ENCODE data around the gene BLM. TPM values are rescaled to one million over a fixed set of nuclear protein-coding genes. Genes with fewer than 3 reads are reported as not detected.
"Not testable (repeated sequence)": the region's sequence is repeated elsewhere in the genome, so short reads cannot be mapped to it uniquely, and the experiment has no call there.

Gene BLM
- total and polyA plus RNA-seq, 2 of the 13 experiments (the other 11 are each of a cell fraction or from before 2014, with no cell fraction given): 5.1 to 11.8 TPM

DNA sequence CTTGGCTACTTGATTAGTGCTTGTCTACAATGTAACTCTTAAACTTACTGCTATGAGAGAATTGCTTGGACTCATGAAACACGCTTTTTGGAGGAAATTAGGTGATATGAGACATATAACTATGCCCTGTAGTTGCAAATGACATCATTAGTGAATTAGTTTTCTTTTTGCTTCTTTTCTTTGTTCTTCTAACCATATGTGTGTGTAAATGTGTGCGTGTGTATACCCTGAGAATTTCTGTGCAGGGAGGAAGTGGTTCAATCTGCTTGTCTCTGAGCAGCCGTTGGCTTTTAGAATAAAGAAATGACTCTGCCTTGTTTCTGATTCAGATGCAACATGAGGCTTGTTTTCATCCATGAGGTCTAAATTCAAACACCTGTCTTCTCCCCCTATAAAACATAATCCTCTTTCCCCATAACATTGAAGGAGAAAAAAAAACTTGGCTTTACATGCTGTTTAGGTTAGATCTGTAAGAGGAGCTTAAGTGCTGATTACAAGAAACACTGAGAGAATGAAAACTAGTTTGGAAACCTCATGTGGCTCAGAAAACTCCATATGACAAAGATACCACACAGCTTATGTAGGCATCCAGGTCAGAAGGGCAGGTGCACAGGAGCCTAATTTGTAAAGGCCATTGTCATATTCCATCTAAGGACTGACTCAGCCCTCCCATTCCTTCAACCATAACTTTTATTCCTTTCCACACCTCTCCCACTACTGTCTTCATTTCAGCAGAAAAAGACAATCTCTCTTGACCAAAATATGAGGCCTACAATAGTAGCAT, 30.5 kb upstream of the BLM start (continued):
- TF ChIP-seq ZNF670 (CRISPR knock-in tag; IDR thresholded peaks at IDR 0.05; ENCODE audit: borderline replicate concordance): no peak
- no peak for TF ChIP-seq MBNL3 (CRISPR knock-in tag; conservative IDR thresholded peaks at IDR 0.05)
- TF ChIP-seq NFYB (CRISPR knock-in tag; IDR thresholded peaks at IDR 0.05): no peak

- in situ Hi-C loops (cut with HindIII; ENCODE audit: extremely low pct_ligation_motif_present, low pct_unique_long_range_greater_than_20kb); H3K27ac ChIP-seq (ENCODE audit: extremely low read length, insufficient read depth, low read length); H3K27me3 ChIP-seq (ENCODE audit: control insufficient read depth in 1 of 2, insufficient read depth in 2 of 2, low read length in 2 of 2); H3K36me3 ChIP-seq (replicated peaks in 1 of 2; ENCODE audit: control insufficient read depth in 1 of 2, insufficient read depth in 2 of 2, low read length in 2 of 2); H3K9ac ChIP-seq (ENCODE audit: insufficient read depth, low read depth, low read length); H3K4me1 ChIP-seq (ENCODE audit: insufficient read depth, low read length); H2AFZ ChIP-seq (ENCODE audit: low read length); FAIRE-seq; CTCF ChIA-PET (ENCODE audit: low intra/inter-chr PET ratio, low total read pairs); H3K4me3 ChIP-seq (replicated peaks in 1 of 3; ENCODE audit: insufficient read depth in 1 of 3, low read depth in 2 of 3, low read length in 3 of 3); H3K79me2 ChIP-seq (ENCODE audit: insufficient read depth, low read length); DNase-seq (ENCODE audit: low spot score); POLR2A ChIA-PET; ATAC-seq; intact Hi-C loops (cut with micrococcal nuclease; ENCODE audit: unreplicated experiment); BruUV-seq (replicated peaks); H4K20me1 ChIP-seq (ENCODE audit: insufficient read depth, low read length); H3K9me3 ChIP-seq (ENCODE audit: low read length); H3K4me2 ChIP-seq (ENCODE audit: low read depth, low read length): not testable (repeated sequence)
- 81% methylated on average over 6 of the region's 6 CpGs for WGBS (ENCODE audit: low lambda C conversion rate)
Observed at GRCh38 chr15:90689326-90689961, 27.7 kb upstream of the BLM start.

DNA sequence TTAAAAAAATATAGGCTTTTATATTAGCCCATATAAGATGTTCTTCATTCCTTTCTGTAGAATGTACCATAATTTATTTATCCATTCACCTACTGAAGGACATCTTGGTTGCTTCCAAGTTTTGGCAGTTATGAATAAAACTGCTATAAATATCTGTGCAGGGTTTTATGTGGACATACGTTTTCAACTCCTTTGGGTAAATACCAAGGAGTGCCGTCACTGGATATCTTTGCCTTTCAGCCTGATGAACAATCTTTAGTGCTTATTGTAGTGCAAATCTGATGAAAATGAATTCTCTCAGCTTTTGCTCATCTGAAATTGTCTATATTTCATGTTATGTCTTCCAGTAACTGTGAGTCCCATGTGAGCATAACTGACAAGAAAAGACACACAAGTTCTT, 26.6 kb upstream of the BLM start:
- intact Hi-C loops (cut with micrococcal nuclease; ENCODE audit: unreplicated experiment) (no loop called here), in situ Hi-C loops (cut with HindIII; ENCODE audit: extremely low pct_ligation_motif_present, low pct_unique_long_range_greater_than_20kb) (loop anchor here (5.0 kb wide), 1 partner anchor 43 kb away; no protein-coding TSS in a partner anchor)
- H4K20me1 ChIP-seq (ENCODE audit: insufficient read depth, low read length): no peaks in the 10 kb centered on the region
- no peak overlapping the region for H3K4me3 ChIP-seq (replicated peaks in 1 of 3; ENCODE audit: insufficient read depth in 1 of 3, low read depth in 2 of 3, low read length in 3 of 3)
- BruUV-seq (replicated peaks): no TSS peak
- no peaks in the 10 kb centered on the region for H3K36me3 ChIP-seq (replicated peaks in 1 of 2; ENCODE audit: control insufficient read depth in 1 of 2, insufficient read depth in 2 of 2, low read length in 2 of 2)
- no peak overlapping the region for H2AFZ ChIP-seq (ENCODE audit: low read length)
- H3K9ac ChIP-seq (ENCODE audit: insufficient read depth, low read depth, low read length): no peak overlapping the region
- H3K9me3 ChIP-seq (ENCODE audit: low read length): no peaks in the 10 kb centered on the region
- H3K27ac ChIP-seq (ENCODE audit: extremely low read length, insufficient read depth, low read length): no peak overlapping the region
- H3K4me2 ChIP-seq (ENCODE audit: low read depth, low read length): no peak overlapping the region
- H3K79me2 ChIP-seq (ENCODE audit: insufficient read depth, low read length): no peaks in the 10 kb centered on the region
- ATAC-seq (no peak), FAIRE-seq (no peak), DNase-seq (ENCODE audit: low spot score) (no peak)
- WGBS (ENCODE audit: low lambda C conversion rate): 59% methylated on average over 2 of the region's 2 CpGs
- H3K4me1 ChIP-seq (ENCODE audit: insufficient read depth, low read length): no peaks in the 10 kb centered on the region
- H3K27me3 ChIP-seq (ENCODE audit: control insufficient read depth in 1 of 2, insufficient read depth in 2 of 2, low read length in 2 of 2): no peaks in the 10 kb centered on the region
- CTCF ChIA-PET (ENCODE audit: low intra/inter-chr PET ratio, low total read pairs): no interaction called here
- POLR2A ChIA-PET: no interaction called here
- TF ChIP-seq ZFYVE20 (CRISPR knock-in tag; IDR thresholded peaks at IDR 0.05; ENCODE audit: borderline replicate concordance, low read depth) (no peak), ZNF781 (CRISPR knock-in tag; IDR thresholded peaks at IDR 0.05; ENCODE audit: borderline replicate concordance, not compliant biosample characterization) (no peak), KDM1A (CRISPR knock-in tag; IDR thresholded peaks at IDR 0.05) (no peak), ZNF496 (CRISPR knock-in tag; IDR thresholded peaks at IDR 0.05; ENCODE audit: insufficient replicate concordance) (no peak), GATAD1 (CRISPR knock-in tag; IDR thresholded peaks at IDR 0.05) (no peak), RORA (CRISPR knock-in tag; IDR thresholded peaks at IDR 0.05) (no peak)
- TF ChIP-seq, protein P1, sequence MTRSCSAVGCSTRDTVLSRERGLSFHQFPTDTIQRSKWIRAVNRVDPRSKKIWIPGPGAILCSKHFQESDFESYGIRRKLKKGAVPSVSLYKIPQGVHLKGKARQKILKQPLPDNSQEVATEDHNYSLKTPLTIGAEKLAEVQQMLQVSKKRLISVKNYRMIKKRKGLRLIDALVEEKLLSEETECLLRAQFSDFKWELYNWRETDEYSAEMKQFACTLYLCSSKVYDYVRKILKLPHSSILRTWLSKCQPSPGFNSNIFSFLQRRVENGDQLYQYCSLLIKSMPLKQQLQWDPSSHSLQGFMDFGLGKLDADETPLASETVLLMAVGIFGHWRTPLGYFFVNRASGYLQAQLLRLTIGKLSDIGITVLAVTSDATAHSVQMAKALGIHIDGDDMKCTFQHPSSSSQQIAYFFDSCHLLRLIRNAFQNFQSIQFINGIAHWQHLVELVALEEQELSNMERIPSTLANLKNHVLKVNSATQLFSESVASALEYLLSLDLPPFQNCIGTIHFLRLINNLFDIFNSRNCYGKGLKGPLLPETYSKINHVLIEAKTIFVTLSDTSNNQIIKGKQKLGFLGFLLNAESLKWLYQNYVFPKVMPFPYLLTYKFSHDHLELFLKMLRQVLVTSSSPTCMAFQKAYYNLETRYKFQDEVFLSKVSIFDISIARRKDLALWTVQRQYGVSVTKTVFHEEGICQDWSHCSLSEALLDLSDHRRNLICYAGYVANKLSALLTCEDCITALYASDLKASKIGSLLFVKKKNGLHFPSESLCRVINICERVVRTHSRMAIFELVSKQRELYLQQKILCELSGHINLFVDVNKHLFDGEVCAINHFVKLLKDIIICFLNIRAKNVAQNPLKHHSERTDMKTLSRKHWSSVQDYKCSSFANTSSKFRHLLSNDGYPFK (CRISPR knock-in tag; IDR thresholded peaks at IDR 0.05; ENCODE audit: borderline replicate concordance): no peak

Measured in HepG2 (cell line).